HepG2 (cell line): Measurements from ENCODE around the gene CCL27. TPM values are rescaled to one million over a fixed set of nuclear protein-coding genes. Genes with fewer than 3 reads are reported as not detected.
A peak's percentile ranks its signal among the peaks of the same experiment; 100 is the strongest.

Source experiments
- BORCS8-MEF2B ChIP-seq: sonication (generic); formaldehyde crosslinking; IDR thresholded peaks from 2 replicates; pipeline ENCODE4 v1.8.0; 2022; ENCODE audit warnings: mild to moderate bottlenecking, missing genetic modification reagents
- BRD4 ChIP-seq: sonication (generic); formaldehyde crosslinking; IDR thresholded peaks from 2 replicates; pipeline ENCODE4 v1.4.0; 2020; ENCODE audit warnings: missing genetic modification reagents
- CBX2 ChIP-seq, 2 experiments: fragments of 200-600 bp in 1 of 2; sonication (generic); formaldehyde crosslinking in 1 of 2; IDR thresholded peaks; 2 replicates each; pipeline versions ENCODE4 v1.7.0 to v1.8.1; 2018 to 2022; ENCODE audit warnings: low read depth in 2 of 2, low read length in 1 of 2, mild to moderate bottlenecking in 1 of 2, missing genetic modification reagents in 1 of 2
- CEBPB ChIP-seq: IDR thresholded peaks from 2 replicates; pipeline ENCODE4 v1.6.1; 2011; ENCODE audit warnings: low read depth, low read length, improper control_type of control experiment, borderline replicate concordance
- DNMT1 ChIP-seq: sonication (generic); formaldehyde crosslinking; IDR thresholded peaks from 2 replicates; pipeline ENCODE4 v1.5.1; 2020; ENCODE audit warnings: mild to moderate bottlenecking, missing genetic modification reagents
- FOSL2 ChIP-seq: sonication (generic); formaldehyde crosslinking; IDR thresholded peaks from 2 replicates; pipeline ENCODE4 v1.4.0; 2020; ENCODE audit warnings: missing genetic modification reagents
- HCFC1 ChIP-seq: fragments of 150-350 bp; IDR thresholded peaks from 2 replicates; pipeline ENCODE4 v1.6.1; 2014; ENCODE audit warnings: low read depth, low read length
- HMG20A ChIP-seq: IDR thresholded peaks from 2 replicates; pipeline ENCODE4 v1.6.1; 2016; ENCODE audit warnings: borderline replicate concordance
- HNRNPLL ChIP-seq: fragments of 200-400 bp; formaldehyde crosslinking; IDR thresholded peaks from 2 replicates; pipeline ENCODE4 v1.6.1; 2017; ENCODE audit warnings: mild to moderate bottlenecking, low read depth, low read length; ENCODE audit not compliant: poor library complexity, severe bottlenecking
- KAT8 ChIP-seq: IDR thresholded peaks from 2 replicates; pipeline ENCODE4 v1.6.1; 2016; ENCODE audit warnings: missing genetic modification reagents, missing compliant biosample characterization
- MTA3 ChIP-seq: sonication (generic); formaldehyde crosslinking; IDR thresholded peaks from 2 replicates; pipeline ENCODE4 v1.4.0; 2020; ENCODE audit warnings: missing genetic modification reagents
- SP140L ChIP-seq: sonication (generic); formaldehyde crosslinking; IDR thresholded peaks from 2 replicates; pipeline ENCODE4 v1.4.0; 2020; ENCODE audit warnings: missing genetic modification reagents, borderline replicate concordance
- ZBTB14 ChIP-seq: sonication (generic); formaldehyde crosslinking; IDR thresholded peaks from 2 replicates; pipeline ENCODE4 v1.4.0; 2020; ENCODE audit warnings: missing genetic modification reagents
- ZNF124 ChIP-seq: sonication (generic); formaldehyde crosslinking; IDR thresholded peaks from 2 replicates; pipeline ENCODE4 v1.4.0; 2020; ENCODE audit warnings: missing genetic modification reagents
- ZNF160 ChIP-seq: sonication (generic); formaldehyde crosslinking; IDR thresholded peaks from 2 replicates; pipeline ENCODE4 v1.8.0; 2022; ENCODE audit warnings: mild to moderate bottlenecking, inconsistent platforms, missing genetic modification reagents
- ZNF205 ChIP-seq: IDR thresholded peaks from 2 replicates; pipeline ENCODE4 v1.6.1; 2018; ENCODE audit warnings: missing biosample characterization, missing genetic modification reagents
- ZNF530 ChIP-seq: sonication (generic); formaldehyde crosslinking; IDR thresholded peaks from 2 replicates; pipeline ENCODE4 v1.5.0; 2020; ENCODE audit warnings: low read depth, mild to moderate bottlenecking, missing genetic modification reagents
- ZNF652 ChIP-seq: IDR thresholded peaks from 2 replicates; pipeline ENCODE4 v1.6.1; 2016; ENCODE audit warnings: low read depth, borderline replicate concordance
- ZSCAN21 ChIP-seq: sonication (generic); formaldehyde crosslinking; IDR thresholded peaks from 2 replicates; pipeline ENCODE4 v1.8.0; 2022; ENCODE audit warnings: mild to moderate bottlenecking, missing genetic modification reagents, moderate library complexity, borderline replicate concordance
- ZSCAN5A ChIP-seq: sonication (generic); formaldehyde crosslinking; IDR thresholded peaks from 2 replicates; pipeline ENCODE4 v1.8.0; 2022; ENCODE audit warnings: mild to moderate bottlenecking, missing genetic modification reagents, borderline replicate concordance
- polyA plus RNA-seq, 8 experiments: library from polyadenylated mRNA; depleted of rRNA in 3 of 8; stranded (reverse) in 7 of 8; unstranded in 1 of 8; fragments of >200 nt; fragmentation: Illumina TruSeq in 4 of 8; extraction: Trizol in 4 of 8; gene quantifications; 2 replicates each; pipeline versions ENCODE4 v1.2.1 to v1.2.3, GENCODE V29; 2011 to 2016; ENCODE audit warnings: low read depth in 4 of 8, missing spikeins in 1 of 8, mixed read lengths in 1 of 8; ENCODE audit not compliant: insufficient read depth in 1 of 8
- total RNA-seq, 5 experiments: library from RNA; depleted of rRNA; stranded (reverse); fragments of >200 nt; fragmentation: Illumina TruSeq; extraction: Trizol; gene quantifications; 2 replicates each; pipeline ENCODE4 v1.2.3, GENCODE V29; 2016; ENCODE audit warnings: low read depth in 1 of 5
- TF ChIP-seq, protein P1 (sequence below): sonication (generic); formaldehyde crosslinking; IDR thresholded peaks from 2 replicates; pipeline ENCODE4 v1.4.0; 2020; ENCODE audit warnings: missing genetic modification reagents
- TF ChIP-seq, protein P2 (sequence below): sonication (generic); formaldehyde crosslinking; IDR thresholded peaks from 2 replicates; pipeline ENCODE4 v1.5.0; 2020; ENCODE audit warnings: missing genetic modification reagents
- TF ChIP-seq, protein P3 (sequence below): sonication (generic); formaldehyde crosslinking; IDR thresholded peaks from 2 replicates; pipeline ENCODE4 v1.5.0; 2020; ENCODE audit warnings: missing genetic modification reagents

Gene CCL27
- total and polyA plus RNA-seq, 2 of the 13 experiments (the other 11 are each of a cell fraction or from before 2014, with no cell fraction given) = not detected

GRCh38 chr9:34688329-34689115 lies 26.1 kb upstream of the CCL27 start (continued):
- TF ChIP-seq ZSCAN5A (CRISPR knock-in tag) (no peak), DNMT1 (CRISPR knock-in tag) (no peak), KAT8 (CRISPR knock-in tag) (peak; percentile 39; the same call in 1 of the 2 replicates), BORCS8-MEF2B (CRISPR knock-in tag) (peak; percentile 57; the same call in 1 of the 2 replicates), SP140L (CRISPR knock-in tag) (no peak), MTA3 (CRISPR knock-in tag) (no peak), ZNF205 (CRISPR knock-in tag) (0 out of 2 replicates have a peak, but pooled peaks have one; percentile 60), HCFC1 (no peak), HMG20A (CRISPR knock-in tag) (peak; percentile 36; the same call in 1 of the 2 replicates), ZNF124 (peak; percentile 57; the same call in 1 of the 2 replicates), ZNF160 (CRISPR knock-in tag) (no peak), ZSCAN21 (CRISPR knock-in tag) (no peak), BRD4 (no peak), ZNF652 (CRISPR knock-in tag) (no peak), CEBPB (peak; percentile 45; the same call in 1 of the 2 replicates), HNRNPLL (no peak), FOSL2 (CRISPR knock-in tag) (peak; percentile 37; the same call in 1 of the 2 replicates), CBX2 (IDR thresholded peaks at IDR 0.05; ENCODE audit: low read depth, low read length) (no peak), CBX2 (CRISPR knock-in tag; IDR thresholded peaks at IDR 0.05; ENCODE audit: low read depth) (no peak), ZNF530 (CRISPR knock-in tag) (no peak), ZBTB14 (CRISPR knock-in tag) (no peak)
- TF ChIP-seq, protein P1, sequence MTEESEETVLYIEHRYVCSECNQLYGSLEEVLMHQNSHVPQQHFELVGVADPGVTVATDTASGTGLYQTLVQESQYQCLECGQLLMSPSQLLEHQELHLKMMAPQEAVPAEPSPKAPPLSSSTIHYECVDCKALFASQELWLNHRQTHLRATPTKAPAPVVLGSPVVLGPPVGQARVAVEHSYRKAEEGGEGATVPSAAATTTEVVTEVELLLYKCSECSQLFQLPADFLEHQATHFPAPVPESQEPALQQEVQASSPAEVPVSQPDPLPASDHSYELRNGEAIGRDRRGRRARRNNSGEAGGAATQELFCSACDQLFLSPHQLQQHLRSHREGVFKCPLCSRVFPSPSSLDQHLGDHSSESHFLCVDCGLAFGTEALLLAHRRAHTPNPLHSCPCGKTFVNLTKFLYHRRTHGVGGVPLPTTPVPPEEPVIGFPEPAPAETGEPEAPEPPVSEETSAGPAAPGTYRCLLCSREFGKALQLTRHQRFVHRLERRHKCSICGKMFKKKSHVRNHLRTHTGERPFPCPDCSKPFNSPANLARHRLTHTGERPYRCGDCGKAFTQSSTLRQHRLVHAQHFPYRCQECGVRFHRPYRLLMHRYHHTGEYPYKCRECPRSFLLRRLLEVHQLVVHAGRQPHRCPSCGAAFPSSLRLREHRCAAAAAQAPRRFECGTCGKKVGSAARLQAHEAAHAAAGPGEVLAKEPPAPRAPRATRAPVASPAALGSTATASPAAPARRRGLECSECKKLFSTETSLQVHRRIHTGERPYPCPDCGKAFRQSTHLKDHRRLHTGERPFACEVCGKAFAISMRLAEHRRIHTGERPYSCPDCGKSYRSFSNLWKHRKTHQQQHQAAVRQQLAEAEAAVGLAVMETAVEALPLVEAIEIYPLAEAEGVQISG (CRISPR knock-in tag) = peak; percentile 68
- TF ChIP-seq, protein P2, sequence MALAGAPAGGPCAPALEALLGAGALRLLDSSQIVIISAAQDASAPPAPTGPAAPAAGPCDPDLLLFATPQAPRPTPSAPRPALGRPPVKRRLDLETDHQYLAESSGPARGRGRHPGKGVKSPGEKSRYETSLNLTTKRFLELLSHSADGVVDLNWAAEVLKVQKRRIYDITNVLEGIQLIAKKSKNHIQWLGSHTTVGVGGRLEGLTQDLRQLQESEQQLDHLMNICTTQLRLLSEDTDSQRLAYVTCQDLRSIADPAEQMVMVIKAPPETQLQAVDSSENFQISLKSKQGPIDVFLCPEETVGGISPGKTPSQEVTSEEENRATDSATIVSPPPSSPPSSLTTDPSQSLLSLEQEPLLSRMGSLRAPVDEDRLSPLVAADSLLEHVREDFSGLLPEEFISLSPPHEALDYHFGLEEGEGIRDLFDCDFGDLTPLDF (CRISPR knock-in tag) = no peak
- TF ChIP-seq, protein P3, sequence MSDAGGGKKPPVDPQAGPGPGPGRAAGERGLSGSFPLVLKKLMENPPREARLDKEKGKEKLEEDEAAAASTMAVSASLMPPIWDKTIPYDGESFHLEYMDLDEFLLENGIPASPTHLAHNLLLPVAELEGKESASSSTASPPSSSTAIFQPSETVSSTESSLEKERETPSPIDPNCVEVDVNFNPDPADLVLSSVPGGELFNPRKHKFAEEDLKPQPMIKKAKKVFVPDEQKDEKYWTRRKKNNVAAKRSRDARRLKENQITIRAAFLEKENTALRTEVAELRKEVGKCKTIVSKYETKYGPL = no peak
